Thyroid gland (tissue), 4 donors: ENCODE results near the gene NOP9. TPM values are rescaled to one million over a fixed set of nuclear protein-coding genes. Genes with fewer than 3 reads are reported as not detected.
A peak's percentile ranks its signal among the peaks of the same experiment; 100 is the strongest.

ENCODE experiments used
- DNase-seq, 2 donors: peaks; one replicate each; pipeline ENCODE4 v3.0.0-alpha.2; 2019
- H3K27ac ChIP-seq, 3 donors: fragments of 200-600 bp; sonication (generic); 1 replicate in 2 of 3; 2 replicates in 1 of 3; pipeline ENCODE4 v1.5.1; 2016 to 2019; ENCODE audit warnings: mild to moderate bottlenecking in 1 of 3, moderate library complexity in 1 of 3
- H3K27me3 ChIP-seq: fragments of 200-600 bp; sonication (generic); one replicate; pipeline ENCODE4 v1.5.1; 2019
- H3K36me3 ChIP-seq, 2 donors: fragments of 200-600 bp; sonication (generic); one replicate each; pipeline ENCODE4 v1.5.1; 2016 to 2019
- H3K4me1 ChIP-seq, 2 donors: fragments of 200-600 bp; sonication (generic); one replicate each; pipeline ENCODE4 v1.5.1; 2017 to 2019
- H3K4me3 ChIP-seq, 3 donors: fragments of 200-600 bp; sonication (generic); replicated peaks in 1 of 3; 1 replicate in 2 of 3; 2 replicates in 1 of 3; pipeline ENCODE4 v1.5.1; 2016; ENCODE audit warnings: mild to moderate bottlenecking in 1 of 3
- H3K9me3 ChIP-seq: fragments of 200-600 bp; sonication (generic); one replicate; pipeline ENCODE4 v1.5.1; 2017
- CTCF ChIP-seq, 6 experiments: fragments of 200-600 bp in 3 of 6; fragments of 450-650 bp in 3 of 6; sonication (generic) in 3 of 6; IDR thresholded peaks; one replicate each; pipeline ENCODE4 v1.5.1; 2016 to 2019; ENCODE audit warnings: antibody characterized with exemption in 6 of 6, mild to moderate bottlenecking in 2 of 6, inconsistent platforms in 1 of 6, moderate library complexity in 1 of 6
- POLR2A ChIP-seq, 2 donors: fragments of 450-650 bp; IDR thresholded peaks; one replicate each; pipeline ENCODE4 v1.6.1; 2017; ENCODE audit warnings: antibody characterized with exemption in 2 of 2, mild to moderate bottlenecking in 2 of 2, moderate library complexity in 1 of 2
- WGBS, 2 donors: methylation state at CpG; one replicate each; pipeline ENCODE4 v1.1.5; 2017; 5-methylcytosine and 5-hydroxymethylcytosine counted together
- intact Hi-C: fragments of 100-400 bp; cut with DNase I; formaldehyde crosslinking; loops from one replicate; pipeline ENCODE4 v1.15.1; 2023
- total RNA-seq, 4 donors: library from RNA; depleted of rRNA; stranded (reverse); fragments of >200 nt; gene quantifications; one replicate each; pipeline ENCODE4 v1.2.3, GENCODE V29; 2016

Gene NOP9
- total RNA-seq, 4 donors from 2014 or later, result 16.4 to 22.3 (median 20.7) TPM

GRCh38 chr14:24339284-24340151, 39.9 kb downstream of the NOP9 start, which contains the start of gene RIPK3:
RIPK3 (minus strand) TSS chr14:24339991; CDS start chr14:24339826, 165 bp downstream.
- Histone ChIP-seq H3K4me3 (peak within 1 kb of the TSS; percentile 19 to 61 (median 36)), H3K4me1 (peaks cover 1 to 53% of the 10 kb centered on the region in 2 donors), H3K36me3 (no peaks in the 10 kb centered on the region), H3K9me3 (no peaks in the 10 kb centered on the region), H3K27me3 (no peaks in the 10 kb centered on the region), H3K27ac (peak within 1 kb of the TSS in 2 of 3 donors; percentile 24 to 29)
- DNase-seq, result peak; percentile 70 to 75
- intact Hi-C loops, result no loop called here
- WGBS, 2 donors, result 29 to 32% methylated on average over 23 to 48 of the region's 51 CpGs
- TF ChIP-seq CTCF (IDR thresholded peaks at IDR 0.05) (no peak), POLR2A (IDR thresholded peaks at IDR 0.05) (peak in 1 of 2 donors; percentile 48)

GRCh38 chr14:24340606-24341005, 41.0 kb downstream of the NOP9 start:
- Histone ChIP-seq H3K27ac (no peak overlapping the region), H3K36me3 (no peaks in the 10 kb centered on the region), H3K9me3 (no peaks in the 10 kb centered on the region), H3K27me3 (no peaks in the 10 kb centered on the region), H3K4me1 (peaks cover 0 to 43% of the 10 kb centered on the region in 2 donors), H3K4me3 (no peak overlapping the region)
- TF ChIP-seq POLR2A (IDR thresholded peaks at IDR 0.05), result no peak
- TF ChIP-seq CTCF (IDR thresholded peaks at IDR 0.05), result no peak
- 90 to 93% methylated on average over 1 of the region's 1 CpG for WGBS, 2 donors
- DNase-seq, result no peak
- intact Hi-C loops, result no loop called here

GRCh38 chr14:24342889-24343288, 43.2 kb downstream of the NOP9 start:
- H3K9me3 ChIP-seq, result no peaks in the 10 kb centered on the region
- no peak for TF ChIP-seq CTCF (IDR thresholded peaks at IDR 0.05)
- no peak for TF ChIP-seq POLR2A (IDR thresholded peaks at IDR 0.05)
- no peak overlapping the region for H3K27ac ChIP-seq
- H3K27me3 ChIP-seq, result no peaks in the 10 kb centered on the region
- intact Hi-C loops, result no loop called here
- H3K4me1 ChIP-seq, result peaks cover 0 to 21% of the 10 kb centered on the region in 2 donors
- H3K36me3 ChIP-seq, result no peaks in the 10 kb centered on the region
- WGBS, 2 donors, result 92 to 93% methylated on average over 4 of the region's 4 CpGs
- no peak for DNase-seq
- no peak overlapping the region for H3K4me3 ChIP-seq

- Histone ChIP-seq H3K9me3 (no peaks in the 10 kb centered on the region), H3K4me1 (peaks cover 0 to 9% of the 10 kb centered on the region in 2 donors), H3K27ac (no peak overlapping the region), H3K4me3 (no peak overlapping the region), H3K27me3 (no peaks in the 10 kb centered on the region), H3K36me3 (no peaks in the 10 kb centered on the region)
- WGBS, 2 donors, result 75 to 77% methylated on average over 7 of the region's 7 CpGs
- TF ChIP-seq POLR2A (IDR thresholded peaks at IDR 0.05), result no peak
- DNase-seq, result no peak
- intact Hi-C loops, result no loop called here
Measured at GRCh38 chr14:24343795-24344660, 44.4 kb downstream of the NOP9 start.

- 71 to 83% methylated on average over 1 of the region's 1 CpG for WGBS, 2 donors
- Histone ChIP-seq H3K4me3 (no peak overlapping the region), H3K4me1 (peaks cover 2 to 9% of the 10 kb centered on the region in 2 donors), H3K27ac (no peak overlapping the region), H3K9me3 (no peaks in the 10 kb centered on the region), H3K27me3 (no peaks in the 10 kb centered on the region), H3K36me3 (no peaks in the 10 kb centered on the region)
- intact Hi-C loops, result no loop called here
- DNase-seq, result no peak
- no peak for TF ChIP-seq POLR2A (IDR thresholded peaks at IDR 0.05)
- no peak for TF ChIP-seq CTCF (IDR thresholded peaks at IDR 0.05)
Measured at GRCh38 chr14:24347134-24347533, 47.5 kb downstream of the NOP9 start.
